NB4 (cell line): ENCODE measurements around the gene CPLX1.

Source experiments
- CTCF ChIP-seq: IDR thresholded peaks from one replicate; pipeline ENCODE4 v1.5.1; 2012; ENCODE audit warnings: low read depth, low read length
- MAX ChIP-seq: IDR thresholded peaks from 2 replicates; pipeline ENCODE4 v1.6.1; 2011; ENCODE audit warnings: low read depth, low read length
- MYC ChIP-seq: IDR thresholded peaks from 2 replicates; pipeline ENCODE4 v1.6.1; 2011; ENCODE audit warnings: low read depth, low read length
- POLR2A ChIP-seq: IDR thresholded peaks from 2 replicates; pipeline ENCODE4 v1.6.1; 2011; ENCODE audit warnings: mild to moderate bottlenecking; ENCODE audit not compliant: insufficient read length; ENCODE audit errors: extremely low read depth

GRCh38 chr4:858831-859451, 33.0 kb upstream of the CPLX1 start:
- TF ChIP-seq CTCF (no peak), POLR2A (no peak), MYC (no peak), MAX (no peak)
